HG02885 (cell line): ENCODE data around the gene BRI3BP.
"Not testable (repeated sequence)": the region's sequence is repeated elsewhere in the genome, so short reads cannot be mapped to it uniquely, and the experiment has no call there.

Experiments used
- ATAC-seq: cut with Tn5 transposase; IDR thresholded peaks from one replicate; pipeline ENCODE4 v1.9.1; 2021; ENCODE audit warnings: mild to moderate bottlenecking; ENCODE audit not compliant: unreplicated experiment, poor library complexity

Gene BRI3BP

GRCh38 chr12:125064492-125064891, 71.0 kb downstream of the BRI3BP start:
- no peak for ATAC-seq

GRCh38 chr12:125065021-125065918, 71.8 kb downstream of the BRI3BP start, which contains the start of gene AACS:
Gene AACS (plus strand): TSS chr12:125065435. CDS start chr12:125065585, 150 bp downstream.
- ATAC-seq, result peak; percentile 92

GRCh38 chr12:125065919-125066570, 72.6 kb downstream of the BRI3BP start:
- no peak for ATAC-seq

- ATAC-seq, result no peak
Observed at GRCh38 chr12:125068391-125068790, 74.9 kb downstream of the BRI3BP start.

GRCh38 chr12:125069616-125070015, 76.2 kb downstream of the BRI3BP start:
- no peak for ATAC-seq

- ATAC-seq, result no peak
Observed at GRCh38 chr12:125070112-125070511, 76.7 kb downstream of the BRI3BP start.

GRCh38 chr12:125070661-125071390, 77.4 kb downstream of the BRI3BP start:
- no peak for ATAC-seq

- no peak for ATAC-seq
Observed at GRCh38 chr12:125071456-125071855, 78.0 kb downstream of the BRI3BP start.

GRCh38 chr12:125072496-125072895, 79.1 kb downstream of the BRI3BP start:
- ATAC-seq, result no peak

GRCh38 chr12:125074294-125074693, 80.8 kb downstream of the BRI3BP start:
- ATAC-seq, result not testable (repeated sequence)

GRCh38 chr12:125076103-125076502, 82.7 kb downstream of the BRI3BP start:
- no peak for ATAC-seq

- no peak for ATAC-seq
Observed at GRCh38 chr12:125079084-125079483, 85.6 kb downstream of the BRI3BP start.

- no peak for ATAC-seq
Observed at GRCh38 chr12:125079648-125080645, 86.5 kb downstream of the BRI3BP start.
